ENCODE measurements around the gene ELL2. TPM values are rescaled to one million over a fixed set of nuclear protein-coding genes. Genes with fewer than 3 reads are reported as not detected.
A peak's percentile ranks its signal among the peaks of the same experiment; 100 is the strongest.
"Not testable (repeated sequence)": the region's sequence is repeated elsewhere in the genome, so short reads cannot be mapped to it uniquely, and the experiment has no call there.

The ELL2 gene
- total RNA-seq, 1 donor from 2014 or later = 21.0 TPM

- DNase-seq (ENCODE audit: low read depth, low spot score) = no peak
These were observed 78.2 kb downstream of the ELL2 start for GRCh38 chr5:95883185-95884016.

GRCh38 chr5:95881833-95882232 lies 79.8 kb downstream of the ELL2 start:
- DNase-seq (ENCODE audit: low read depth, low spot score) = no peak

GRCh38 chr5:95880081-95880926 lies 81.3 kb downstream of the ELL2 start:
- DNase-seq (ENCODE audit: low read depth, low spot score) = no peak

GRCh38 chr5:95879661-95880060 lies 82.0 kb downstream of the ELL2 start:
- no peak for DNase-seq (ENCODE audit: low read depth, low spot score)

GRCh38 chr5:95878417-95879323 lies 83.0 kb downstream of the ELL2 start:
- no peak for DNase-seq (ENCODE audit: low read depth, low spot score)

- DNase-seq (ENCODE audit: low read depth, low spot score) = no peak
These were observed 84.9 kb downstream of the ELL2 start for GRCh38 chr5:95876782-95877181.

- DNase-seq (ENCODE audit: low read depth, low spot score) = no peak
These were observed 87.4 kb downstream of the ELL2 start for GRCh38 chr5:95874246-95874645.

GRCh38 chr5:95873351-95873750 lies 88.3 kb downstream of the ELL2 start:
- no peak for DNase-seq (ENCODE audit: low read depth, low spot score)

- no peak for DNase-seq (ENCODE audit: low read depth, low spot score)
These were observed 89.0 kb downstream of the ELL2 start for GRCh38 chr5:95872346-95873268.

GRCh38 chr5:95871146-95871806 lies 90.4 kb downstream of the ELL2 start:
- DNase-seq (ENCODE audit: low read depth, low spot score) = no peak

GRCh38 chr5:95870105-95870672 lies 91.5 kb downstream of the ELL2 start:
- peak; percentile 67 for DNase-seq (ENCODE audit: low read depth, low spot score)

GRCh38 chr5:95869173-95869855 lies 92.3 kb downstream of the ELL2 start:
- DNase-seq (ENCODE audit: low read depth, low spot score) = not testable (repeated sequence)

GRCh38 chr5:95868136-95868535 lies 93.5 kb downstream of the ELL2 start:
- no peak for DNase-seq (ENCODE audit: low read depth, low spot score)

GRCh38 chr5:95866435-95867040 lies 95.1 kb downstream of the ELL2 start:
- no peak for DNase-seq (ENCODE audit: low read depth, low spot score)

- DNase-seq (ENCODE audit: low read depth, low spot score) = no peak
These were observed 96.6 kb downstream of the ELL2 start for GRCh38 chr5:95864944-95865504.

GRCh38 chr5:95864456-95864855 lies 97.2 kb downstream of the ELL2 start:
- DNase-seq (ENCODE audit: low read depth, low spot score) = no peak

GRCh38 chr5:95863383-95863757 lies 98.3 kb downstream of the ELL2 start:
- no peak for DNase-seq (ENCODE audit: low read depth, low spot score)

All from pulmonary artery endothelial cell (primary cell).